22Rv1 (cell line): Measurements from ENCODE around the gene PRR33.
"Not testable (repeated sequence)": the region's sequence is repeated elsewhere in the genome, so short reads cannot be mapped to it uniquely, and the experiment has no call there.

Experiments used
- H3K27ac ChIP-seq: fragments of 450-650 bp; 2 replicates; pipeline ENCODE4 v1.5.1; 2017
- CTCF ChIP-seq: fragments of 450-650 bp; IDR thresholded peaks from 2 replicates; pipeline ENCODE4 v1.5.1; 2017; ENCODE audit warnings: mild to moderate bottlenecking
- ZFX ChIP-seq: fragments of 450-650 bp; IDR thresholded peaks from 2 replicates; pipeline ENCODE4 v1.6.1; 2017; ENCODE audit warnings: antibody characterized with exemption, borderline replicate concordance

Gene PRR33

GRCh38 chr11:1891831-1892115, at the start of gene PRR33:
Gene PRR33 (minus strand): TSS chr11:1891895. CDS start chr11:1890584, 1,311 bp downstream.
- H3K27ac ChIP-seq, result no peak within 1 kb of the TSS
- TF ChIP-seq ZFX, result no peak

GRCh38 chr11:1939788-1940187, 48.1 kb upstream of the PRR33 start:
- H3K27ac ChIP-seq, result not testable (repeated sequence)

DNA sequence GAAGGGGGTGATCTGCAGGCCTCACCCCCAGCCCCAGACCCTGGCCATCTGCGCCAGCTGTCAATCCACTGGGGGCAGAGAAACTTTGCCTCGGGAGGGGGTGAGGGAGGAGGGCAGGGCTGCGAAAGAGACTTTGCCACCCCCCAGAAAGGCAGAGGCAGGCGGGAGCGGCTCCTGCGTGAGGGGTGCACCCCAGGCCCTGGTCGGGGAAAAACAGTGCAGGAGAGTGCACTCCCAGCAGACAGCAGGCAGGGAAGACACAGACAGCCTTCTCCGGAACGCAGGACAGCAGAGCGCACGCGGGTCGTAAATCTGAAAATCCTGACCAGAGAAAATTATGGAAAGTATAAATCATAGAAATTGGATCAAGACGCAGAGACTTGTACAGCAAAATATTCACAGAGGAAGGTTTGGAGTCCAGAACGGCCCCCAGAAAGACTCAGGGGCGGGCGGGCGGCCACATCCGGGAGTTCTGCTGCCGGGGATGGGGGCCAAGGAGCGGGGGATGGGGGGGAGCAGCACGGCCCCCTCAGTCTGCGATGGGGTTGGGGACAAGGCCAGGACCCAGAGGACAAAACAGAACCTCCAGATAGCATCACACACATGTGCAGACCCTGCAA, 47.4 kb upstream of the PRR33 start:
- TF ChIP-seq CTCF (no peak), ZFX (no peak)
- no peak overlapping the region for H3K27ac ChIP-seq

GRCh38 chr11:1938343-1939005, 46.8 kb upstream of the PRR33 start:
- TF ChIP-seq CTCF (no peak), ZFX (no peak)

GRCh38 chr11:1937616-1938342, 46.1 kb upstream of the PRR33 start:
- no peak overlapping the region for H3K27ac ChIP-seq
- TF ChIP-seq CTCF, result no peak
- TF ChIP-seq ZFX, result no peak

More at GRCh38 chr11:1938343-1939005, 46.8 kb upstream of the PRR33 start:
- H3K27ac ChIP-seq, result no peak overlapping the region

GRCh38 chr11:1936781-1937615, 45.3 kb upstream of the PRR33 start:
- no peak overlapping the region for H3K27ac ChIP-seq
- TF ChIP-seq CTCF, result no peak
- TF ChIP-seq ZFX, result no peak

- no peak overlapping the region for H3K27ac ChIP-seq
- TF ChIP-seq ZFX, result no peak
- no peak for TF ChIP-seq CTCF
Observed at GRCh38 chr11:1936072-1936780, 44.5 kb upstream of the PRR33 start.
